HCT116 (cell line): ENCODE measurements around the gene CSTF2T.

Source experiments
- CBX3 ChIP-seq: IDR thresholded peaks from 2 replicates; pipeline ENCODE4 v1.6.1; 2012; ENCODE audit warnings: low read depth
- CEBPB ChIP-seq: IDR thresholded peaks from 2 replicates; pipeline ENCODE4 v1.6.1; 2012; ENCODE audit warnings: low read depth
- EGR1 ChIP-seq: IDR thresholded peaks from 2 replicates; pipeline ENCODE4 v1.6.1; 2012; ENCODE audit warnings: low read depth
- EZH2 ChIP-seq: fragments of 200-600 bp; sonication (generic); IDR thresholded peaks from 2 replicates; pipeline ENCODE4 v1.6.1; 2017; ENCODE audit warnings: antibody characterized with exemption, mixed run types
- EZH2phosphoT487 ChIP-seq: fragments of 200-600 bp; IDR thresholded peaks from 2 replicates; pipeline ENCODE4 v1.6.1; 2018; ENCODE audit warnings: antibody characterized with exemption, borderline replicate concordance
- POLR2A ChIP-seq: IDR thresholded peaks from 2 replicates; pipeline ENCODE4 v1.7.0; 2011; ENCODE audit warnings: borderline replicate concordance; ENCODE audit not compliant: insufficient read depth, insufficient read length; ENCODE audit errors: extremely low read depth
- POLR2AphosphoS5 ChIP-seq: IDR thresholded peaks from 2 replicates; pipeline ENCODE4 v1.6.1; 2011; ENCODE audit warnings: mild to moderate bottlenecking, low read depth, low read length, moderate library complexity
- RAD21 ChIP-seq: IDR thresholded peaks from 2 replicates; pipeline ENCODE4 v1.6.1; 2012; ENCODE audit warnings: low read depth, mild to moderate bottlenecking
- SIN3A ChIP-seq: IDR thresholded peaks from 2 replicates; pipeline ENCODE4 v1.6.1; 2012; ENCODE audit warnings: low read depth
- TCF7L2 ChIP-seq: IDR thresholded peaks from 2 replicates; pipeline ENCODE4 v1.7.0; 2011; ENCODE audit warnings: borderline replicate concordance, inconsistent platforms; ENCODE audit not compliant: insufficient read depth, insufficient read length; ENCODE audit errors: extremely low read depth
- YY1 ChIP-seq: IDR thresholded peaks from 2 replicates; pipeline ENCODE4 v1.6.1; 2011; ENCODE audit warnings: low read length, low read depth, moderate library complexity, mild to moderate bottlenecking; ENCODE audit not compliant: insufficient replicate concordance; ENCODE audit errors: extremely low read depth
- ZNF274 ChIP-seq: fragments of 200-500 bp; sonication (Bioruptor generic); IDR thresholded peaks from 2 replicates; pipeline ENCODE4 v1.6.1; 2014; ENCODE audit warnings: mild to moderate bottlenecking, low read depth, low read length, inconsistent platforms
- TF ChIP-seq, protein P1 (sequence below), 3 experiments: fragments of 200-600 bp in 1 of 3; sonication (generic) in 1 of 3; IDR thresholded peaks in 2 of 3; conservative IDR thresholded peaks in 1 of 3; 2 replicates each; pipeline ENCODE4 v1.5.1; 2012 to 2017; ENCODE audit warnings: low read depth in 2 of 3, low read length in 2 of 3, antibody characterized with exemption in 1 of 3, borderline replicate concordance in 1 of 3, control low read depth in 1 of 3, mild to moderate bottlenecking in 1 of 3, mixed read lengths in 1 of 3, mixed run types in 1 of 3, moderate library complexity in 1 of 3; ENCODE audit not compliant: insufficient read depth in 1 of 3
- TF ChIP-seq, protein P2 (sequence below): IDR thresholded peaks from 2 replicates; pipeline ENCODE4 v1.6.1; 2011; ENCODE audit warnings: mild to moderate bottlenecking, low read length, moderate library complexity; ENCODE audit not compliant: insufficient replicate concordance; ENCODE audit errors: extremely low read depth

GRCh38 chr10:51679841-51680240 lies 19.6 kb downstream of the CSTF2T start:
- TF ChIP-seq EZH2, result no peak
- TF ChIP-seq EGR1, result no peak
- TF ChIP-seq POLR2A, result no peak
- TF ChIP-seq, protein P1, sequence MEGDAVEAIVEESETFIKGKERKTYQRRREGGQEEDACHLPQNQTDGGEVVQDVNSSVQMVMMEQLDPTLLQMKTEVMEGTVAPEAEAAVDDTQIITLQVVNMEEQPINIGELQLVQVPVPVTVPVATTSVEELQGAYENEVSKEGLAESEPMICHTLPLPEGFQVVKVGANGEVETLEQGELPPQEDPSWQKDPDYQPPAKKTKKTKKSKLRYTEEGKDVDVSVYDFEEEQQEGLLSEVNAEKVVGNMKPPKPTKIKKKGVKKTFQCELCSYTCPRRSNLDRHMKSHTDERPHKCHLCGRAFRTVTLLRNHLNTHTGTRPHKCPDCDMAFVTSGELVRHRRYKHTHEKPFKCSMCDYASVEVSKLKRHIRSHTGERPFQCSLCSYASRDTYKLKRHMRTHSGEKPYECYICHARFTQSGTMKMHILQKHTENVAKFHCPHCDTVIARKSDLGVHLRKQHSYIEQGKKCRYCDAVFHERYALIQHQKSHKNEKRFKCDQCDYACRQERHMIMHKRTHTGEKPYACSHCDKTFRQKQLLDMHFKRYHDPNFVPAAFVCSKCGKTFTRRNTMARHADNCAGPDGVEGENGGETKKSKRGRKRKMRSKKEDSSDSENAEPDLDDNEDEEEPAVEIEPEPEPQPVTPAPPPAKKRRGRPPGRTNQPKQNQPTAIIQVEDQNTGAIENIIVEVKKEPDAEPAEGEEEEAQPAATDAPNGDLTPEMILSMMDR (IDR thresholded peaks at IDR 0.05 in 2 of 3, conservative IDR thresholded peaks at IDR 0.05 in 1 of 3; ENCODE audit: borderline replicate concordance in 1 of 3, insufficient read depth in 1 of 3, low read depth in 2 of 3, low read length in 2 of 3), result no peak
- no peak for TF ChIP-seq POLR2AphosphoS5
- TF ChIP-seq ZNF274, result no peak
- no peak for TF ChIP-seq RAD21
- no peak for TF ChIP-seq TCF7L2
- no peak for TF ChIP-seq YY1
- no peak for TF ChIP-seq CEBPB
- TF ChIP-seq SIN3A, result no peak
- TF ChIP-seq, protein P2, sequence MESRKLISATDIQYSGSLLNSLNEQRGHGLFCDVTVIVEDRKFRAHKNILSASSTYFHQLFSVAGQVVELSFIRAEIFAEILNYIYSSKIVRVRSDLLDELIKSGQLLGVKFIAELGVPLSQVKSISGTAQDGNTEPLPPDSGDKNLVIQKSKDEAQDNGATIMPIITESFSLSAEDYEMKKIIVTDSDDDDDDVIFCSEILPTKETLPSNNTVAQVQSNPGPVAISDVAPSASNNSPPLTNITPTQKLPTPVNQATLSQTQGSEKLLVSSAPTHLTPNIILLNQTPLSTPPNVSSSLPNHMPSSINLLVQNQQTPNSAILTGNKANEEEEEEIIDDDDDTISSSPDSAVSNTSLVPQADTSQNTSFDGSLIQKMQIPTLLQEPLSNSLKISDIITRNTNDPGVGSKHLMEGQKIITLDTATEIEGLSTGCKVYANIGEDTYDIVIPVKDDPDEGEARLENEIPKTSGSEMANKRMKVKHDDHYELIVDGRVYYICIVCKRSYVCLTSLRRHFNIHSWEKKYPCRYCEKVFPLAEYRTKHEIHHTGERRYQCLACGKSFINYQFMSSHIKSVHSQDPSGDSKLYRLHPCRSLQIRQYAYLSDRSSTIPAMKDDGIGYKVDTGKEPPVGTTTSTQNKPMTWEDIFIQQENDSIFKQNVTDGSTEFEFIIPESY, result no peak
- TF ChIP-seq EZH2phosphoT487, result no peak
- TF ChIP-seq CBX3, result no peak
